Mesendoderm (in vitro differentiated cells): ENCODE results near the gene UBE2K.
"Not testable (repeated sequence)": the region's sequence is repeated elsewhere in the genome, so short reads cannot be mapped to it uniquely, and the experiment has no call there.

Source experiments
- DNase-seq: peaks from one replicate; pipeline ENCODE4 v3.0.0; 2013
- H2AK5ac ChIP-seq: 2 replicates; pipeline ENCODE4 v1.6.1; 2013; ENCODE audit warnings: low read length, inconsistent platforms
- H2BK120ac ChIP-seq: 2 replicates; pipeline ENCODE4 v1.6.1; 2013; ENCODE audit warnings: low read depth, mild to moderate bottlenecking, low read length, moderate library complexity, mixed read lengths
- H2BK15ac ChIP-seq: replicated peaks from 2 replicates; pipeline ENCODE4 v1.6.1; 2013; ENCODE audit warnings: low read depth, mild to moderate bottlenecking, moderate library complexity
- H2BK5ac ChIP-seq: 2 replicates; pipeline ENCODE4 v1.6.1; 2013; ENCODE audit warnings: low read length, inconsistent platforms
- H3K18ac ChIP-seq: 2 replicates; pipeline ENCODE4 v1.6.1; 2013; ENCODE audit warnings: mild to moderate bottlenecking, low read length, mixed read lengths
- H3K23ac ChIP-seq: one replicate; pipeline ENCODE4 v1.6.1; 2013; ENCODE audit warnings: low read length
- H3K27ac ChIP-seq: 2 replicates; pipeline ENCODE4 v1.5.1; 2013; ENCODE audit warnings: low read depth, mild to moderate bottlenecking, inconsistent platforms, low read length, moderate library complexity
- H3K27me3 ChIP-seq: 2 replicates; pipeline ENCODE4 v1.6.1; 2013; ENCODE audit warnings: low read length, control low read depth, mild to moderate bottlenecking, inconsistent platforms; ENCODE audit not compliant: insufficient read depth, poor library complexity
- H3K36me3 ChIP-seq: 2 replicates; pipeline ENCODE4 v1.6.1; 2013; ENCODE audit warnings: low read length, inconsistent platforms; ENCODE audit not compliant: control insufficient read depth, insufficient read depth
- H3K4ac ChIP-seq: one replicate; pipeline ENCODE4 v1.6.1; 2013; ENCODE audit warnings: low read depth, mild to moderate bottlenecking, low read length, moderate library complexity
- H3K4me1 ChIP-seq: 2 replicates; pipeline ENCODE4 v1.6.1; 2013; ENCODE audit warnings: low read depth, low read length, inconsistent platforms; ENCODE audit not compliant: control insufficient read depth
- H3K4me2 ChIP-seq: 2 replicates; pipeline ENCODE4 v1.6.1; 2013; ENCODE audit warnings: low read length
- H3K4me3 ChIP-seq: 2 replicates; pipeline ENCODE4 v1.5.1; 2013; ENCODE audit warnings: mild to moderate bottlenecking, low read length
- H3K56ac ChIP-seq: one replicate; pipeline ENCODE4 v1.6.1; 2013; ENCODE audit warnings: low read length
- H3K79me1 ChIP-seq: 2 replicates; pipeline ENCODE4 v1.6.1; 2013; ENCODE audit warnings: low read length, inconsistent platforms
- H3K79me2 ChIP-seq: 2 replicates; pipeline ENCODE4 v1.6.1; 2013; ENCODE audit warnings: mild to moderate bottlenecking, low read length; ENCODE audit not compliant: control insufficient read depth, insufficient read depth
- H3K9ac ChIP-seq: 2 replicates; pipeline ENCODE4 v1.6.1; 2013; ENCODE audit warnings: low read length, inconsistent platforms
- H4K5ac ChIP-seq: one replicate; pipeline ENCODE4 v1.6.1; 2013; ENCODE audit warnings: low read length
- H4K8ac ChIP-seq: one replicate; pipeline ENCODE4 v1.6.1; 2013; ENCODE audit warnings: low read depth, mild to moderate bottlenecking, control low read depth, low read length, moderate library complexity
- WGBS: extraction: QIAGEN DNeasy Blood & Tissue Kit; methylation state at CpG from one replicate; pipeline ENCODE4 v1.1.7; 2013; ENCODE audit warnings: low lambda C conversion rate, missing lambda C conversion rate; ENCODE audit not compliant: insufficient coverage; ENCODE audit errors: extremely low coverage; 5-methylcytosine and 5-hydroxymethylcytosine counted together

UBE2K gene

DNA sequence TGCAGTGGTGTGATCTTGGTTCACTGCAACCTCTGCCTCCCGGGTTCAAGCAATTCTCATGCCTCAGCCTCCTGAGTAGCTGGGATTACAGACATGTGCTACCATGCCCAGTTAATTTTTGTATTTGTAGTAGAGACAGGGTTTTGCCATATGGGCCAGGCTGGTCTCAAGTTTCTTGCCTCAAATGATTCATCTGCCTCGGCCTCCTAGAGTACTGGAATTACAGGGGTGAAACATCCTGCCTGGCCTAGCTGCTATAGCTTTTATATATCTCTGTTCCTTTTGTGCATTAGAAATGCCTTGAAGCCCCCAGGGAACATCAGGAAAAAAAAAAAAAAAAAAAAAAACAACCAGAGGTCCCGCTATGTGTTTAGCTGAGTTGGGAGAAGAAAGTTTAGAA lies 34.8 kb downstream of the UBE2K start:
- no peak overlapping the region for H3K4ac ChIP-seq
- no peak overlapping the region for H3K27ac ChIP-seq
- H3K9ac ChIP-seq: no peak overlapping the region
- no peak overlapping the region for H2AK5ac ChIP-seq
- H3K27me3 ChIP-seq: no peaks in the 10 kb centered on the region
- H4K5ac ChIP-seq: no peak overlapping the region
- peak; percentile 21 for DNase-seq
- H3K4me3 ChIP-seq: no peak overlapping the region
- no peak overlapping the region for H3K56ac ChIP-seq
- H3K23ac ChIP-seq: no peak overlapping the region
- no peaks in the 10 kb centered on the region for H3K4me1 ChIP-seq
- no peak overlapping the region for H4K8ac ChIP-seq
- no CpG with 5 or more reads among the region's 3 CpGs for WGBS
- H2BK15ac ChIP-seq: no peak overlapping the region
- no peak overlapping the region for H3K4me2 ChIP-seq
- peaks cover 4% of the 10 kb centered on the region for H3K79me1 ChIP-seq
- H3K79me2 ChIP-seq: peaks cover 44% of the 10 kb centered on the region
- no peak overlapping the region for H2BK120ac ChIP-seq
- H3K36me3 ChIP-seq: no peaks in the 10 kb centered on the region
- H2BK5ac ChIP-seq: no peak overlapping the region
- H3K18ac ChIP-seq: no peak overlapping the region

GRCh38 chr4:39739591-39739990 lies 41.7 kb downstream of the UBE2K start:
- not testable (repeated sequence) for H2AK5ac ChIP-seq, H3K27me3 ChIP-seq, H3K18ac ChIP-seq, H3K4ac ChIP-seq, H3K79me2 ChIP-seq, H3K79me1 ChIP-seq, H2BK120ac ChIP-seq, H3K36me3 ChIP-seq, H4K5ac ChIP-seq, H3K9ac ChIP-seq, H2BK15ac ChIP-seq, H3K4me2 ChIP-seq, H4K8ac ChIP-seq, H3K27ac ChIP-seq, H3K4me3 ChIP-seq, H3K4me1 ChIP-seq, H2BK5ac ChIP-seq, DNase-seq, H3K23ac ChIP-seq, H3K56ac ChIP-seq
- no CpG with 5 or more reads among the region's 10 CpGs for WGBS

GRCh38 chr4:39741401-39741800 lies 43.5 kb downstream of the UBE2K start:
- 100% methylated on average over 1 of the region's 2 CpGs for WGBS
- H2AK5ac ChIP-seq: no peak overlapping the region
- H3K23ac ChIP-seq: no peak overlapping the region
- H2BK15ac ChIP-seq: no peak overlapping the region
- no peaks in the 10 kb centered on the region for H3K36me3 ChIP-seq
- no peak overlapping the region for H3K56ac ChIP-seq
- H2BK120ac ChIP-seq: no peak overlapping the region
- H4K8ac ChIP-seq: no peak overlapping the region
- H3K79me1 ChIP-seq: peaks cover 3% of the 10 kb centered on the region
- H2BK5ac ChIP-seq: no peak overlapping the region
- peaks cover 6% of the 10 kb centered on the region for H3K79me2 ChIP-seq
- no peak overlapping the region for H3K4ac ChIP-seq
- H3K4me3 ChIP-seq: no peak overlapping the region
- H3K4me1 ChIP-seq: no peaks in the 10 kb centered on the region
- no peak overlapping the region for H3K9ac ChIP-seq
- H3K27ac ChIP-seq: no peak overlapping the region
- no peak overlapping the region for H4K5ac ChIP-seq
- no peak for DNase-seq
- H3K27me3 ChIP-seq: no peaks in the 10 kb centered on the region
- no peak overlapping the region for H3K4me2 ChIP-seq
- H3K18ac ChIP-seq: no peak overlapping the region

DNA sequence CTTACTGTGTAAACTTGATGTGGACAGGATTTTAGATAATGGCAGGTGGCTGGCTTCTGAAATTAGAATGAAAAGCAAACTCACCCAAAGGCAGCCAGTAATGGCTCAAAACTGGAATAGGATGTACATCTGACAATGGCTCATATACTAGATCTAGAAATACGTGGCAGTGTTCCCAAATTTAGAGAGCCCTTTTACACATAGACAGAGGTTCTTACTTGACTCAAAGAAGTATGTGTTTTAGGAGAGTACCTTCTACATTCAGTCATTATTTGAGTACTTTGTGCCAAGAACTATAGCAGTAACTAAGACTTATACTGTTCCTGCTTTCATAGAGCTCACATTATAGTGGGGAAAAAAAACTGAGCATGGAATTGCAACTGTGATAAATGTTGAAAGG lies 48.0 kb downstream of the UBE2K start:
- Histone ChIP-seq H3K4ac (no peak overlapping the region), H3K4me3 (no peak overlapping the region), H2BK15ac (no peak overlapping the region), H3K56ac (no peak overlapping the region), H3K36me3 (no peaks in the 10 kb centered on the region), H3K27ac (no peak overlapping the region), H3K27me3 (no peaks in the 10 kb centered on the region), H3K79me1 (no peaks in the 10 kb centered on the region), H3K4me2 (no peak overlapping the region), H2BK5ac (no peak overlapping the region), H2AK5ac (no peak overlapping the region), H3K4me1 (no peaks in the 10 kb centered on the region), H4K8ac (no peak overlapping the region), H3K23ac (no peak overlapping the region), H2BK120ac (no peak overlapping the region), H4K5ac (no peak overlapping the region), H3K79me2 (peaks cover 5% of the 10 kb centered on the region), H3K9ac (no peak overlapping the region), H3K18ac (no peak overlapping the region)
- DNase-seq: no peak
- WGBS: no CpG with 5 or more reads among the region's 1 CpG

DNA sequence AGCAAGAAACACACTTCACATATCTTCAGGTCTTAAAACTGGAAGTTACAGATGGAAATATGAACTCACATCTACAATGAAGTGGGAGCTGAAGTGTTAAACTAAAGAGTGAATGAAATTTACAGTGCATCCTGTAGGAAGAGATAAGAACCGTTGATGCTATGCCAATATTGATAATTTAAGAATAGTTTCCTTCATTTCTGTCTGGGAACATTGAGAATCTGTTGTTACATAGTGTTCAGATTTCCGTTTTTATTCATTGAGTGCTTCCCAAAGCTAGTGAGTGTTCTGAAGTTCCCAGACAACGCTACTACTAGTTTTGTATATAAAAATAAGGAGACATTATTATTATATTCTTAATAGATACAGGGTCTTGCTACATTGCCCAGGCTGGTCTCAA lies 52.3 kb downstream of the UBE2K start:
- Histone ChIP-seq H3K79me2 (peaks cover 5% of the 10 kb centered on the region), H4K5ac (no peak overlapping the region), H3K27ac (no peak overlapping the region), H3K56ac (no peak overlapping the region), H3K4me2 (no peak overlapping the region), H3K36me3 (no peaks in the 10 kb centered on the region), H4K8ac (no peak overlapping the region), H3K4me3 (no peak overlapping the region), H3K23ac (no peak overlapping the region), H2BK5ac (no peak overlapping the region), H3K4ac (no peak overlapping the region), H2BK15ac (no peak overlapping the region), H3K18ac (no peak overlapping the region), H2AK5ac (no peak overlapping the region), H3K9ac (no peak overlapping the region), H2BK120ac (no peak overlapping the region), H3K4me1 (no peaks in the 10 kb centered on the region), H3K27me3 (no peaks in the 10 kb centered on the region), H3K79me1 (peaks cover 2% of the 10 kb centered on the region)
- no CpG with 5 or more reads among the region's 3 CpGs for WGBS
- DNase-seq: no peak

GRCh38 chr4:39754309-39754708 lies 56.4 kb downstream of the UBE2K start:
- H3K27me3 ChIP-seq: no peaks in the 10 kb centered on the region
- no peak overlapping the region for H3K18ac ChIP-seq
- H2BK5ac ChIP-seq: no peak overlapping the region
- peaks cover 4% of the 10 kb centered on the region for H3K79me1 ChIP-seq
- no peak overlapping the region for H2AK5ac ChIP-seq
- no peaks in the 10 kb centered on the region for H3K4me1 ChIP-seq
- no peak overlapping the region for H4K5ac ChIP-seq
- H3K56ac ChIP-seq: no peak overlapping the region
- no peak overlapping the region for H3K4ac ChIP-seq
- H3K9ac ChIP-seq: no peak overlapping the region
- no peak overlapping the region for H2BK120ac ChIP-seq
- no peak overlapping the region for H2BK15ac ChIP-seq
- no peak overlapping the region for H4K8ac ChIP-seq
- H3K4me3 ChIP-seq: no peak overlapping the region
- WGBS: no CpG with 5 or more reads among the region's 6 CpGs
- no peak overlapping the region for H3K27ac ChIP-seq
- no peaks in the 10 kb centered on the region for H3K79me2 ChIP-seq
- DNase-seq: no peak
- H3K23ac ChIP-seq: no peak overlapping the region
- peaks cover 2% of the 10 kb centered on the region for H3K36me3 ChIP-seq
- H3K4me2 ChIP-seq: no peak overlapping the region
